Renal cortex interstitium (tissue), 11 donors: ENCODE data around the gene TK1. TPM values are rescaled to one million over a fixed set of nuclear protein-coding genes. Genes with fewer than 3 reads are reported as not detected.

Experiments used
- DNase-seq, 11 donors: peaks; one replicate each; pipeline ENCODE4 v3.0.0-alpha.2; 2013; ENCODE audit warnings: low read depth in 9 of 11, low spot score in 4 of 11; ENCODE audit errors: extremely low read depth in 1 of 11
- polyA plus RNA-seq, 3 donors: library from polyadenylated mRNA; unstranded; fragments of 120-200 nt; gene quantifications; one replicate each; pipeline ENCODE4 v1.2.1, GENCODE V29; 2013; ENCODE audit not compliant: insufficient read length in 3 of 3

The TK1 gene
- polyA plus RNA-seq, 3 donors, result 27.0 to 34.5 (median 28.7) TPM

DNA sequence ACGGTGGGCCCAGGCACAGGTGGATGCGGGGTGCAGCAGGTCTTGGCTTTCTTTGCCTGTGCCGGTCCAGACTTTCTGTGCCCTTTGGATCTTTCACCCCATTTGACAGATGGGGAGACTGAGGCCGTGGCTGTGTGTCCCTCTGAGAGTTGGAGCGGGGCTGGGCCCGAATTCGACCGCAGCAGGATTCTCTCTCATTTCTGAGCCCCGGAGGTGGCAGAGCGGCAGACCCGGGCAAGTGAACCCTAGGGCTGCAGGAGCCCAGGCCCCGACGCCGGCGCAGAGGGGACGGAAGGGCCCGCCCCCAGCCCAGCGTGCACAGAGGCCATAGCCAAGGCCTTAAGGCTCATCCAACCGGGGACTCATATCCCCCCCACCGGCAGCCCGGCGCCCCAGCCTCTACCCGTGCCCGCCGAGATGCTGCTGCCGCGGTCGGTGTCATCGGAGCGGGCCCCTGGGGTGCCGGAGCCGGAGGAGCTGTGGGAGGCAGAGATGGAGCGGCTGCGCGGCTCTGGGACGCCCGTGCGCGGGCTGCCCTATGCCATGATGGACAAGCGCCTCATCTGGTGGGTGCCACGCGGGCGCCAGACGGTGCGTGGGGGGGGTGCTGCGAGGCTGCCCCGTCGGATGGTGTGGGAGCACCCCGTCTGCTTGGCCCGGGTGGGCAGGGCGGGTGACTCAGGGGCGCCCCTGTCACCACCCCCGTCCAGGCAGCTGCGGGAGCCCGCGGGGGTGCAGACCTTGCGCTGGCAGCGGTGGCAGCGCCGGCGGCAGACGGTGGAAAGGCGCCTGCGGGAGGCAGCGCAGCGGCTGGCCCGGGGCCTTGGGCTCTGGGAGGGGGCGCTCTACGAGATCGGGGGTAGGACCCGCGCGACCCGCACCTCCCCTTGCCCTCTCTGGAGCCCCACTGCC is 55.4 kb downstream of the TK1 start:
- no peak for DNase-seq

DNA sequence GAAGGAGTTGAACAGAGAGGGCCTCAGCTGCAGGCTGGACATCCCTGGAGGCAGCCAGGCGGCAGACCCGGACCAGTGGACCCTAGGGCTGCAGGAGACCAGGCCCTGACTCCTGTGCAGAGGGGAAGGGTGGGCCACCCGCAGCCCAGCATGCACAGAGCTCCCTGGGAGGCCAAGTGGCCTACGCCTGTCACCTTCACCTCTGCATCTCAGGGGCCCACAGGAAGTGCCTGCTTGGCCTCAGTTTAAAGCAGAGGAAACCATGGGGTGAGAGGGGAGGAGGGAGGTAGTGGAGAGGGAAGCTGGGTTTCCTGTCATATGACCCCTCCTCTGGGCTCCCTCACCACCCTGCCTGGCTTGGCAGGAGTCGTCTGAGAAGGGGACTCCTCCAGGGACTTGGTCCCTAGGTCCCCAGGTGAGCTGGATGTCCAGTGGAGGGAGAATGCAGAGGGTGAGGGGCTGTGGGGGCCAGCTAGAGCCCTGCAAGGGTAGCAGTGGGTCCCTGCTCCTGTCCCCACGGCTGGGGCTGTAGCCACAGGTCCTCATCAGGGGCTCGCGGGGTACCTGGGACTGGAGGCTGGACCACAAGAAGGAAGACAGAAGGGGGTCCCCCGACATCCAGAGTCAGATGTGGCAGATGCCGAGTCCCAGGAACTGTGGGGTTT is 56.3 kb downstream of the TK1 start, which contains the start of gene TMC8:
TMC8 (plus strand) TSS at position 335 of the 665 bp plus-strand sequence. CDS start 818 bp downstream, outside the sequence.
- DNase-seq, result no peak

DNA sequence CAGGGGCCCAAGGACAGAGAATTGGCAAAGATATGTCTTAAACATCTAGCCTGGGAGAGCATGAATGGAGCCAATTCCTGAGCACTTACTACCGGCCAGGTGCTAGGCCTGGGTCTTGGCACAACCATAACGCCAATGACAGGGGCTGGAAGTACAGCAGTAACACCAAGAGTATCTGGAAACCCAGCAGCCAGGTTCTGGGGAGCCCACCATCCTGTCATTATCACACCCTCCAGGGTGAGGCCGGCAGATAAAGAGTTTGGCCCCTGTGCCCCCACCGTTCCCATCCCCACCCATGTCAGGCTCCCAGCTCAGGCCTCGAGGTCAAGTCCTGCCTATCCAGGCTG is 56.8 kb downstream of the TK1 start:
- DNase-seq, result no peak

DNA sequence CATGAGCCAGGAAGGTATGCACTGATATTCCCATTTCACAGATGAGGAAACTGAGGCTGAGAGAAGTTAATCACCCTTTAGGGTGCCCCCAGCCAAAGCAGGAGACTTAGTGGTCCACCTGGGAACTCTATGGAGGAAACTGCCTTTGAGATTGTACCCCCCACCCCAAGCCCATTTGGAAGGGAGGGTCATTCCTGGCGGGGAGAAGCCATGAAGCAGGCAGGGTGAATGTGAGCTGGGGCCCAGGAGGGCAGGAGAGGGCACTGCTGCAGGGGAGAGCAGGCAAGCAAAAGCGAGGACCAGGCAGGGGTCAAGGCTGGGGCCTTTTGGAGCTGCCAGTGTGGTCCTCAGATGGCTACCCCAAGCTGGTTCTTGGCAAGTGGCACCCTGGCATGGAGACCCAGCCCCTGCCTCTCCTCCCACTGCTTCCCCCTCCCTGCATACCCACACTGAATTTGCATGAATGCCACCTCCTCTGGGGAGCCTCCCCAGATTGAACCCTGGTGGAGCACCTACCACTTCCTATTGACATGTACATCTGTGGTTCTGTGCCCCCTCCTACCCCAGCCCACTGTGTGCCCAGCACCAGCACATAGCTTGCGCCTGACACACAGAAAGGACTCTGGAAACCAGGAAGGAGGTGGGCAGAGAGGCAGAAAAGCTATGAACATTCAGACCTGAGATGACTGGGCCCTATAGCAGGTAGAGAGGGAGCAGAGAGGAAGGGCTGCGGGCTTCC is 57.3 kb downstream of the TK1 start:
- DNase-seq, result no peak

DNA sequence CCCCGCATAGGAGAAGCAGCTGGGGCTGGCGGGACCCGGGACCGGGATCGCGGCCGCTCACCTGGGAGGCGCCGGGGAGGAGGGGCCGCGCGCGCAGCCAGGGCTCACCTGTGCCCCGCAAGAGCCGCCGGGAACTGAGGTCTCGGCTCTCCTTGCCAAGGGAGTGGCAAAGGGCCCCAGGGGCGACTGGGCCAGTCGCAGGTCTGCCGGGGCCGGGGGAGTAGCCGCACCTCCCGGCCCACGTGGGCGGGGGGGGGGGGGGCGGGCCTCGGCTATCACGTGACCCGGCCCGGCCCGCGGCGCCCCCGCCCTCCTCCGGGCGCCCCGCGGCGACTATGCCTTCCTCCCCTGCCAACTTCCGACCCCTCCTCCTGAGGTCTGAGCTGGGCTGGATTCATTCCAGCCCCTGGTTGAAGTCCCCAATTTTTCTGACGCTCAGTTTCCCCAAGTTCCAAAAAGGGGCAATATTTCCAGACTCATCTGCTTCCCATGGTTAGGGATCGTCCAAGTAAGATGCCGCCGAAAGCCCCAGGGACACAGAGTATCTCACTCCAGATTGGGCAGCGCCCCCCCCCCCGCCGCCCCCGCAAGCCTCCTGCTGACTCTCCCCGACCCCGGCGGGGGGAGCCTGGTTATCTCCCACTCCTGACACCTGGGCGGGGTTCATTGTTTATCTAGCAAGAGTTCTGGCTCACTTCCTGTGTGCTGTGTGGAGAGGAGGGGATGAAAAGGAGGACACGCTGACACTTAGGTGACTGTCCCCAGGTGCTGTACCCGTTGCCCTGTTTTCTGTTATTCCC is 58.1 kb downstream of the TK1 start, which contains the start of gene TMC6:
TMC6 (minus strand) TSS at position 205 of the 800 bp plus-strand sequence. CDS start 1,923 bp downstream, outside the sequence.
- DNase-seq, result no peak

DNA sequence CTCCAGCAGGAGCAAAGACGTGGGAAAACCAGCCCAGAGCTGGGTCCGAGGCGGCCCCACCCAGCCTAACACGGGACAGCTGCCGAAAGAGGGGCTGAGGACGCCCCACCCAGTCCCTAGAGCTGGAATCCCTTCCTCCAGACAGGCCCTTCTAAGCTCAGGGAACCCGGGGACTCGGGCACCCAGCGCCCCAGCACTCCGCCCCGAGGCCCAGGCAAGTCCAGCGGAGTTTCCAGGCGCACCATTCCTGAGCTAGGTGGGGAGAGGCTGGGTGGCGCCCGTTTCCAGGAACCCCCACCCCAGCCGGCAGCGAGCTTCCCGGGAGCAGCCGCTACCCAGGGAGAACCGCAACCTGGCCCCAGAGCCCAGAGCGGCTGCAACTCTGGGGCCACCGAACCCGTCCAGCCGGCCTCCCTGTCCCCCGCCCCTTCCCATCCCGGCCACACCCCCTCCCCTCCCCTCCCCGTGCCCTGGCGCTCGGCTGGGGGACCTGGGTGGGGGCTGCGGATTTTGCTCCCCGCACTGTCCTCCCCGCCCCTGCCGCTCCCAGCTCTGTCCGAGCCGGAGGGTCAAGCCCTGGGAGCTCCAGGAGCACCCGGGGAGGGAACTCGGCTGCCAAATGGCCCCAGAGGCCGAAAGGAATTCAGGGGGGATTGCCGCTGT is 58.8 kb downstream of the TK1 start:
- no peak for DNase-seq

DNA sequence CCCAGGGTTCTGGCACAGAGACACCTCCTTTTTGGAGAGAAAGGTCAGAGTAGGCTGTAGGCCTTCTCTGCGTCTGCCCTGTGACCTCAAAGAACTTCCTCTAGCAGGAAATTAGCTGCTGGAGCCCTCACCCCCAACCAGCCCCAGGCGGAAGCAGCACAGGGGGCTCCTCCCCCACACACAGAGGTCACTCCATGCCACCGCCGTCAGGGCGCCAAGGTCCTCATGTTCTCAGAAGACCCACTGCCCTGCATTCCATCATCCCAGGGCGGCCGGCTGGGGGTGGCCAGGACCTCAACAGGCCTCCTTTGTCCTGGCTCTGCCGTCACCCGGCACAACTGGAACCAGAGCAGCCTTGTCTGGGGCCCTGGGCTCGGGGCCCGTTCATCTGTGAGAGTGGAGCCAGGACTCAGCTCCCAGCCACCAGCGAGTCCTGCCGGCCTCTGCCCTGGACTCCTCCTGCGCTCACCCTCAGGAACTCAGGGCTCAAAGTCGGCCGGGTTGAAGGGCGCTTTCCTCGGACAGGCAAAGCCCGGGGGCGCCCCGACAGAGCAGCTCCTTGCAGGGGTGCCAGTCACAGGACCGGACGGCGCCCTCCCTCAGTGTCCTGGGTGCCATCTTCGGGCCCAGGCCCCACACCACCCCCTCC is 59.5 kb downstream of the TK1 start:
- no peak for DNase-seq

DNA sequence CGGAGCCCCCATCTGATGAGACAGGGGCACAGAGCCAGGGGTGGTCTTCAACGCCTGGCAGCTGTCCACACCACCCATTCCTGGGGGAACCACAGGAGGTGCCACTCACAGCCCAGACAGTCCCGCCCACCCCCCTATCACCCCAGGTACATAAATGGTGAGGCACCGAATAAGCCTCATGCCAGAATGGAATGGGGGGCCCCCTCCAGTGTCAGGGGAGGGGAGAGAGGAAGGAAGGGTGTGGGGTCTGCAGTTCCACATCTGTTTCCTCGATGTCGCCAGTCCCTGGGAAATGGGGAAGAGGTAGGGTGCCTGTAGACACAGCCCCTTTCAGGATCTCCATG is 60.0 kb downstream of the TK1 start:
- DNase-seq, result no peak

DNA sequence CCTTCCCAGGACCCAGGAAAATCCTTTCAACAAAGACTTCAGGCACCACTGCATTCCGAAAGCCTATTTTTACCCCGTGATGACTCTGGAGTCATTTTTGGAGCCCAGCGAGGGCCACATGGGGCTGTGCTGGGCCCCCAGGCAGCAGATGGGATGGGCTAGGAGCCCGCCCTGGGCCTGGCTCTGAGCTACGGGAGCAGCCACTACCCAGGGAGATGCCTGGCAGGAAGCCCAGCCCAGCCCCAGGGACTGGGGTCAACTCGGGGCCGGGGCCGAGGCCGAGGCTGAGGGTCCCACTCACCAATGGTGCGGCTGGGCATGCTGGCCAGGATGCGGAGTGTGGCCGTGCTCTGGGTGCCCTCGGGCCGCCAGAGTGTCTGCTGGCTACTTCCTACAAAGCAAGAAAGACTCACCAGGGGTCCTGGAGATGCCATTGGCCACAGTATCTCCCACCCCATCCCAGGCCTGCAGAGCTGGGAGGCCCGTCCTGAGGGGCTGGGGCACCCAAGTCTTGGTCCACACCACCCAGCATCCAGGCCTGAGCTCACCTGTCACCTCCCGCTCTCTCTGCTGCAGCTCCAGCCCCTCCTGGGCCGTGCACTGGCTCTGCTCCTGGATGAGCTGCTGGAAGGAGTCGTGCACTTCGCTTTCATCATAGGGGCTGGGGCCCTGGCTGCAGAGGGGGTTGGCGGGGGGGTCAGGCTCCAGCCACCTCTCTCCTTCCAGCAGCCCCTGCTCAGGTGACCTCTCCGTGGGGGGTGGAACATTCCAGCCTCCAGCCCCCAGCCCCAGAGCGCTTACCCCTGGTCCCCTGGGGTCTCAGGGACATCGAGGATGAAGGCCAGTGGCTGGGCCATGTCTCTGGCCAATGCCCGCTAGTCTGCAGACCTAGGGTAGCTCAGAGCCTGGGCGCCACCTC is 60.6 kb downstream of the TK1 start:
- DNase-seq, result no peak

DNA sequence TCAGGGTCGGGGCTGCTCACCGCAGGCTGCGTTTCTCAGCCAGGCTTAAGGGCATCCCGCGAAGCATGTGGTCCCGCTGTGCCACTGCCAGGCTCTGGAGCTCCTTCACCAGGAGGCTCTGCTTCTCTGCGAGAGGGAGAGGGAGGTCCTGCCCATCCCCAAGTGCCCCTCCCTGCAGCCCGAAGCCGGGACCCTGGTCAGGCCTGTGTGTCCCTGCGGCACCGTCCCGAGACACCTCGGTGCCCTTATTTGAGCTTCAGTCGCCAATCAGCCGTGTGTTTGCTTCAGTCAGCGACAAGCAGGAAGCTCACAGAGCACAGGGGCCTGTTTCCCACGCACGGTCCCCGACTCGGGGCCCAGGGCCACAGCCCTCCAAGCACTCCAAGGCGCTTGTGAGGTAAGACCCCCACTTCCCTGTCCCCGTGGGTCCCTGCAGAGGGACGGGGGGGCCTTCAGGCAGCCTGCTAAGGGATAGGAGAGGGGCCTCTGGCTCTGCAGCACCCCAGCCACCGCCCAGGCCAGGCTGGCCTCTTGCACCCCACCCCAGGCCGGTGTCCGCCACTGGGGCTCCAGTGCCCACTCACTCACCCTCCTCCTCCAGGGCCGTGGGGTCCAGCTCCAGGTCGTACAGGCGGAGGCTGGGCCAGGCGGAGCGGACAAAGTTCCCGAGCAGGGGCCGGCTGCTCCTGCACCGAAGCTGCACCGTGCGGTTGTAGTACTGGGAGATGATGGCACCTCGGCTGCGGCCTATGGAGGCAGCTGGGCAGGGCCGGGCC is 61.5 kb downstream of the TK1 start:
- DNase-seq, result no peak

DNA sequence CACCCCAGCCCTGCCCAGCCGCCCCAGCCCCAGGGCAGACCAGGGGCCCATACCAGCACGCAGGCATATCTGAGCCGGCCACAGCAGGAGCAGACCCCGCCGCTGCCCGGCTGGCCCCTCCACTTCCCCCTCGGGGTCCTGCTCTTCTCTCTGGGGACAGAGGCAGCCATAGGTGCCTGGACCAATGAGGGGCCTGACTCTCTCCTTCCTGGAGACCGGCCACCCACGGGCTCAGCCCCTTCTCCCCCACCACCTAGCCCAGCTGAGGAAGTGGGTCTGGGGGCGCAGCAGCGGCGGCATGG is 62.1 kb downstream of the TK1 start:
- no peak for DNase-seq

Other genes with a start within 250 kb of the TK1 start
- 10 to 100 TPM; 11.5 to 18.6 (median 14.0) TPM for gene TNRC6C, start 228.3 kb downstream of the TK1 start, polyA plus RNA-seq
- 10 to 100 TPM; 26.0 to 42.0 (median 26.2) TPM for gene TMC6, start 58.3 kb downstream of the TK1 start, polyA plus RNA-seq
- 1 to 10 TPM; 1.1 to 3.5 (median 2.4) TPM for gene TMC8, start 56.3 kb downstream of the TK1 start, polyA plus RNA-seq
- gene C17orf99, start 40.7 kb downstream of the TK1 start, polyA plus RNA-seq, result under 1 TPM; 0.27 to 0.56 (median 0.33) TPM
- gene SYNGR2, start 18.5 kb downstream of the TK1 start, polyA plus RNA-seq, result 10 to 100 TPM; 52.8 to 75.7 (median 63.8) TPM
- 10 to 100 TPM; 58.3 to 95.7 (median 65.7) TPM for gene AFMID, start 310 bp upstream of the TK1 start, polyA plus RNA-seq
- 10 to 100 TPM; 27.3 to 35.5 (median 30.4) TPM for gene BIRC5, start 27.2 kb upstream of the TK1 start, polyA plus RNA-seq
- not detected for gene TMEM235, start 44.6 kb upstream of the TK1 start, polyA plus RNA-seq
- 10 to 100 TPM; 11.5 to 29.8 (median 17.1) TPM for gene SOCS3, start 173.0 kb upstream of the TK1 start, polyA plus RNA-seq
- gene PGS1, start 191.6 kb upstream of the TK1 start, polyA plus RNA-seq, result 10 to 100 TPM; 42.2 to 55.0 (median 45.7) TPM